ENCODE data around the gene HLCS.

HLCS gene

GRCh38 chr21:36922861-36923260 lies 43.6 kb downstream of the HLCS start:
- Mint-ChIP-seq H3K9me3 (no peaks in the 10 kb centered on the region), H3K36me3 (peaks cover 6 to 9% of the 10 kb centered on the region in 2 donors), H3K4me1 (no peaks in the 10 kb centered on the region), H3K27me3 (no peaks in the 10 kb centered on the region), H3K4me3 (no peak overlapping the region), H3K27ac (no peak overlapping the region)
- DNase-seq (no peak), ATAC-seq (replicated peaks) (no peak)

DNA sequence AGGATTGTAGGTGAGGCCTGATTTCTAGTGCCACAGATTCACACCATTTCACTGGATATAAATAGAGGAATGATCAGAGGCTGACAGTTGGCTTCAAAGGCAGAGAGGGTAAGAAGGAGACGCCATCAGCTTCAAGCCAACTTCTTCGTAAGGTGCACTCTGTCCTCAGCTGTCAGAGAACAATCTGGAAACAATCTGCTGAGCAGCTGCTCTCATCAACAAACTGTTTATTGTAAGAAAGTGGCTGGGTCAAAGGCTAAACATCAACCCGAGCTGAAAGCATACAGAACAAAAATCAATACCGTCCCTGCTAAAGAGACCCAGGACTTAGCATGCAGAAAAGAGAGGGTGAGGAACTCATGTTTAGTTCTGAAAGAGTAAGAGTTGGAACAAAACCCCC lies 48.2 kb downstream of the HLCS start:
- Mint-ChIP-seq H3K27me3 (no peaks in the 10 kb centered on the region), H3K9me3 (no peaks in the 10 kb centered on the region), H3K36me3 (peaks cover 4 to 9% of the 10 kb centered on the region in 2 donors), H3K27ac (no peak overlapping the region), H3K4me3 (no peak overlapping the region), H3K4me1 (peaks cover 0 to 3% of the 10 kb centered on the region in 2 donors)
- no peak for DNase-seq
- no peak for ATAC-seq (replicated peaks)

DNA sequence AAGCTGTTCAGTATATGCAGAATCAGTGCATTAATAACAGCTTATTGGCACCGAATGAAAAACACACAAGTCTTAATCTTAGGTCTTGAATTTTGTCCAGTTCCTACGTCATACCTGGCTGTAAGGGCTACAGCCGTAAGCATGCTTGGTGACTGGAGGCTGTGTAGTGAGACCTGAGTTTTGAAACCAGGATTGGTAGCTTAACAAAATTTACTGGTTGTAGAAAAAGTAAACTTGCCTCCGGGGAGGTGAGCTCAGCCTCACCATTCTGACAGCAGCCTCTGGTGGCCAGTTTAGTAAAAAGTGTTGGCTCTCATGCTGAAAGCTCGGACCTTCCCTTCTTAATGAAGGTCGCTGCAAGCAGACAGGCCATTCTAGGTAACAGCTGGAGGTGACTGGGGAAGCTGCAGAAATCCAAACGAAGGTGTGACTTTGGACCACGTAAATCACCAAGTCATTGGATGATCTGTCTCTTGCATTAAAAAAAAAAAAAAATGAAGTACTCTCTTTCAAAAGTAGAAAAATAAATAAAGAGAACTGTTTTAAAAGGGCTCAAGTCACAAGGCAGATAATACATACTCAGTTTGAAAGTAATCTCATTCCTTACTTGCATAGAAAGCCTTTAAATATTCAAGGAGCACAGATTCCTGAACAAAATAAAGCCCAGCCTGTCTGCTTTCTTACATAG lies 48.9 kb downstream of the HLCS start:
- Mint-ChIP-seq H3K9me3 (no peaks in the 10 kb centered on the region), H3K4me1 (peaks cover 0 to 5% of the 10 kb centered on the region in 2 donors), H3K4me3 (no peak overlapping the region), H3K36me3 (peaks cover 4 to 9% of the 10 kb centered on the region in 2 donors), H3K27me3 (no peaks in the 10 kb centered on the region), H3K27ac (no peak overlapping the region)
- DNase-seq = no peak
- ATAC-seq (replicated peaks) = no peak

- H3K4me1 Mint-ChIP-seq = peaks cover 0 to 5% of the 10 kb centered on the region in 2 donors
- H3K36me3 Mint-ChIP-seq = peaks cover 4 to 9% of the 10 kb centered on the region in 2 donors
- H3K9me3 Mint-ChIP-seq = no peaks in the 10 kb centered on the region
- ATAC-seq (replicated peaks) (no peak), DNase-seq (no peak)
- no peaks in the 10 kb centered on the region for H3K27me3 Mint-ChIP-seq
- H3K27ac Mint-ChIP-seq = no peak overlapping the region
- no peak overlapping the region for H3K4me3 Mint-ChIP-seq
Measured at GRCh38 chr21:36916718-36917117, 49.8 kb downstream of the HLCS start.

DNA sequence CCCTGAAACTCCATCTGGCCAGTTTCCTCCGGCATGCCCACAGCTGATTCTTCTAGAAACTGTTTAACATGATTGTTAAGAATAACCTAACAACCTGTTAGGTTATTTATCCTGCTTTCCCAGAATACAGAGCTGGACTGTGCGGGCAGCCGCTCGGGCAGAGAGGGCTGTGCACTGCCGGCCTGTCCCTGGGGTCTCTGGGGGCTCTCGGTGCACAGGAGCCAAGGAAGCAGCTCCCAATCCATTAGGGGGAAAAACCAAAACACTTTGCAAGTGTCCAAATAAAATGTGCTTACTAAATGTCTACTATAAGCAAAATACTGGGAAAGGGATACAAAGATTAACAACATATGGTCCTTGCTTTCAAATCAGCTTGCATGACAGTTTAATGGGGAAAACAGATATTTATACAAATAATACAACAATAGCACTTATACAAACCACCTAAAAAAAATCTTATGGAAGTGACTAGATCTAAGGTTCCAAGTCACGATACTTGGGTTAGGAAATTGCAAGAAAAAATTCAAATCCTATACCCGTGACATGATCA lies 50.7 kb downstream of the HLCS start:
- Mint-ChIP-seq H3K4me3 (no peak overlapping the region), H3K4me1 (peaks cover 0 to 5% of the 10 kb centered on the region in 2 donors), H3K9me3 (no peaks in the 10 kb centered on the region), H3K27ac (no peak overlapping the region), H3K27me3 (no peaks in the 10 kb centered on the region), H3K36me3 (peaks cover 6 to 14% of the 10 kb centered on the region in 2 donors)
- no peak for ATAC-seq (replicated peaks)
- no peak for DNase-seq

DNA sequence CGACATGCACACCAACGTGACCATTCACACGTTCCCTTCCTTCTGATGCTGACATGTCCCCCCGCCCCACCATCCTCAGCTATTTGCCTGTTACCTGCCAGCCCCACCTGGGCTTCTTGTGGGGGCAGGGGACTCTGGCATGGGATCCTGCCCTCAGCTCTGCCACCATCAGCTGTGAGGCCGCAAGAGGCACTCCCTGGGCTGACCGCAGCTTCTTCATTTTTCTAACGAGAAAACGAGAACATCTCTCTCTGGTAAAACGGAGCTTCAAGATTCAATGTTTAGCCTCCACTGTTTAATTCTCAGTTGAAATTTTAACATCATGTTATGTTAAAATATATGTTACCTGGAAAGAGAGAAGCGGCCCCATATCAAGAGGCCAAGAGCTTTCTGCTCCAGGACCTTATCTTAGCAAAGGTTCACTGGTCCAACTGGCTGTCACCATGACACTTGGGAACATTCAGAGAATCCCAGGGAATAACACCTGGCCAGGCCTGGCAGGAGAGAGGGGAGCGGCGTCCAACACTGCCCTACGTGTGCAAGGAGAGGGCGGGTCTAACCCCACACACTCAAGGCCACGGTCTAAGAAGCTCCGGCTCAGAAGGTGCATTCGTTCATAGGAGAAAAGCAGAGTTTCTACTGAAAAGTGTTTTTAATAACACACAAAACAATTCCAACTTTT lies 51.3 kb downstream of the HLCS start:
- Mint-ChIP-seq H3K4me1 (peaks cover 0 to 5% of the 10 kb centered on the region in 2 donors), H3K4me3 (no peak overlapping the region), H3K9me3 (no peaks in the 10 kb centered on the region), H3K27me3 (no peaks in the 10 kb centered on the region), H3K36me3 (peaks cover 7 to 16% of the 10 kb centered on the region in 2 donors), H3K27ac (no peak overlapping the region)
- DNase-seq (no peak), ATAC-seq (replicated peaks) (no peak)

- Mint-ChIP-seq H3K27me3 (no peaks in the 10 kb centered on the region), H3K9me3 (no peaks in the 10 kb centered on the region), H3K27ac (no peak overlapping the region), H3K4me3 (no peak overlapping the region), H3K36me3 (peaks cover 7 to 16% of the 10 kb centered on the region in 2 donors), H3K4me1 (peaks cover 0 to 5% of the 10 kb centered on the region in 2 donors)
- DNase-seq = no peak
- no peak for ATAC-seq (replicated peaks)
Measured at GRCh38 chr21:36914244-36915013, 52.0 kb downstream of the HLCS start.

DNA sequence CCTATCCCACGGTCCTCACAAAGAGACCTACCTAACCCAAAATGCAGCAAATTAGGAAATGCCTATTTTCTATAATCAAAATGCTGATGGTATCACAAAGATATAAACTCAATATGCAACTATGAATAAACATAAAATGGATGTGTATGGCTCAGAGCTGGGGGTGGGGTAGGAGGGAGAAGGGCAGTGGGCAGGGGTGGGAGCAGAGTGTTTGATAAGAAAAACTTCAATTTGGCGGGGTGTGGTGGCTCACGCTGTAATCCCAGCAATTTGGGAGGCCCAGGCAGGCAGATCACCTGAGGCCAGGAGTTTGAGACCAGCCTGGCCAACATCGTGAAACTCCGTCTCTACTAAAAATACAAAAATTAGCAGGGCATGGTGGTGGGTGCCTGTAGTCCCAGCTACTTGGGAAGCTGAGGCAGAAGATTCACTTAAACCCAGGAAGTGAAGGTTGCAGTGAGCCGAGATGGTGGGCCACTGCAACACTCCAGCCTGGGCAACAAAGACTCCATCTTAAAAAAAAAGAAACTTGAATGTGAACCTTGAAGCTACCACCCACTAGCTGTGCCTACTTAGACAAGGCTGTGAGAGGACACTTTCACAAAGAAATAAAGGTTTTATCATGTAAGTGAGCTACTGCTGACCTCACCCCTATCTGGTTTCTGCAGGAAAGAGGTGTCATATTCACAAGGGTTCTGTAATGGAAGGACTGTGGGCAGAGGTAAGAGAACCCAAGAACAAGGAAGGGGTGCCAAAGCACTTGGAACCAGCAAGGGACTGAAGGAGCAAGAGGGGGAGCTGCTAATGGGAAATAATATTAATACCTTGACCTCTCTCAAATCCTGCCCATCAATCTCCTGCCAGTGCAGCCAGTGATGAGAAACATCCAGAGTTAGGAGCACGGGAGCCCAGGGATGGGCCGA lies 53.0 kb downstream of the HLCS start:
- Mint-ChIP-seq H3K36me3 (peaks cover 7 to 11% of the 10 kb centered on the region in 2 donors), H3K27me3 (no peaks in the 10 kb centered on the region), H3K9me3 (no peaks in the 10 kb centered on the region), H3K4me3 (no peak overlapping the region), H3K27ac (no peak overlapping the region), H3K4me1 (peaks cover 0 to 5% of the 10 kb centered on the region in 2 donors)
- ATAC-seq (replicated peaks) (no peak), DNase-seq (no peak)

DNA sequence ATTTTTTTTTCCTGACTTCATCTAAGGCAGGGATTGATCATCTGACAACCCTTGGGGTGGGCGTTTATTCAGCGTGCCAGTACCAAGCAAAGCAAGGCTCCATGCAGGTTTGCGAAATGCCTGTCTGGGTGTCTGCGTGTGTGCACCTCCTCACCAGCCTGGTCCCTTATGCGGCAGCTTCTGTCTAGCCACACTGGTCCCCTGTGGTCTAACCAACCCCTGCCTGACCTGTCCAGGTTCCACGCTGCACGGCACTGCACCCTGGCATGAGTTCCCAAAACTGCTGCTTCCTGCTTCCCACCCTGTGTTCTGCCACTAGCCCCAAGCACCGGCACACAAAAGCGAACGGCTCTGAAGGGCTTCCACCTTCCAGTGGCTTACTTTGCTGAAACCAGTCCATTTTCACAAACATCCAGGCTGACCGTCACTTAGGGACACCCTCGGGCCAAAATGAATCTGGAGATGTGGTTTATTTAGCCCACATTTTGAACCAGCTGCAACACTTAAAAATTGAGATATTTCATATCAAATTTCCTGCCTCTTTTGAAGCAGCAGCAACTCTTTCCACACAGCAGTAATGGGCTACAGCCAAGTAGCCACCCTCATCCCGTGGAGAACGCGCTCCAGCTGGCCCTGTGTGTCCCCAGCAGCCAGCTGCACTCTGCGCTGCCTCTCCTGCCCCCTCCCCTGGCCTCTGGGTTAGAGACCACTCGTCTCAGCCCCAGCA lies 55.7 kb downstream of the HLCS start:
- Mint-ChIP-seq H3K4me3 (no peak overlapping the region), H3K4me1 (peaks cover 0 to 2% of the 10 kb centered on the region in 2 donors), H3K27me3 (no peaks in the 10 kb centered on the region), H3K27ac (no peak overlapping the region), H3K9me3 (no peaks in the 10 kb centered on the region), H3K36me3 (peaks cover 7 to 11% of the 10 kb centered on the region in 2 donors)
- no peak for DNase-seq
- no peak for ATAC-seq (replicated peaks)

DNA sequence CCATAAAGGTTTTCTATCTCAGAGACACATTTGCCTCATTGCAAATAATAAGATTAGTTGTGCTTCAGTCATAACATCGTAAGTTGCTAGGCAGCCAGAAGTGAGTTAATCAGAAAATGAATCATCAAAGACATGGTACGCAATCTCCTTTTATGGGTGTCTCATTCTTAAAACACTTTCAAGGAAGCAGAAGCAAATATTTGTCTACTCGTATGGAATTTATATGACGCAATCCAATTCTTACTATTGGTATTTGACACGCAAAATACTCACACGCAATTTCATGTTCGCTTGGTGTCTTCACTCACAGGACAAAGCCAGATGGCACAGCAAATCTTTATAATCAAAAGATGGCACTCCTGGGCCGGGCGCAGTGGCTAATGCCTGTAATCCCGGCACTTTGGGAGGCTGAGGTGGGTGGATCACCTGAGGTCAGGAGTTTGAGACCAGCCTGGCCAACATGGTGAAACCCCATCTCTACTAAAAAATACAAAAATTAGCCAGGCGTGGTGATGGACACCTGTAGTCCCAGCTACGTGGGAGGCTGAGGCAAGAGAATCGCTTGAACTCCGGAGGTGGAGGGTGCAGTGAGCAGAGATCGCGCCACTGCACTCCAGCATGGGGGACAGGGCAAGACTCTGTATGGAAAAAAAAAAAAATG lies 56.4 kb downstream of the HLCS start:
- DNase-seq (no peak), ATAC-seq (replicated peaks) (no peak)
- no peaks in the 10 kb centered on the region for H3K9me3 Mint-ChIP-seq

DNA sequence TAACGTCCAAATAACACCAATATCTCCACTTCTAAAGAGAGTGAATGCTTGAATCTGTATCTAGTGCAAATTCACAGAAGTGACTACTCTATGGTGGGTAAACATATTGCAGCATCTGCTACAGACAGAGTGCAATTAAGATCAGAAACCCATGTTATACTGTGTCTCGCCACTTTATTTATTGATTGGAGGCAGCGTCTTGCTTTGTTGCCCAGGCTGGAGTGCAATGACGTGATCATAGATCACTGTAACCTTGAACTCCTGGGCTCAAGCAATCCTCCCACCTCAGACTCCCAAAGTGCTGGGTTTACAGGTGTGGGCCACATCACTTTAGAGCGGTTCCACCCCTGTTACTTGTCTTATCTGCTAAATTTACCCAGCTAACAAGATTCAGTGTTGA lies 57.0 kb downstream of the HLCS start:
- H3K4me1 Mint-ChIP-seq = peaks cover 0 to 2% of the 10 kb centered on the region in 2 donors
- no peaks in the 10 kb centered on the region for H3K9me3 Mint-ChIP-seq
- H3K4me3 Mint-ChIP-seq = no peak overlapping the region
- peaks cover 4 to 7% of the 10 kb centered on the region in 2 donors for H3K36me3 Mint-ChIP-seq
- ATAC-seq (replicated peaks) (no peak), DNase-seq (no peak)
- H3K27me3 Mint-ChIP-seq = no peaks in the 10 kb centered on the region
- no peak overlapping the region for H3K27ac Mint-ChIP-seq

More for the DNA sequence above, 56.4 kb downstream of the HLCS start:
- Mint-ChIP-seq H3K4me3 (no peak overlapping the region), H3K4me1 (peaks cover 0 to 2% of the 10 kb centered on the region in 2 donors), H3K27ac (no peak overlapping the region), H3K36me3 (peaks cover 6 to 8% of the 10 kb centered on the region in 2 donors), H3K27me3 (no peaks in the 10 kb centered on the region)

DNA sequence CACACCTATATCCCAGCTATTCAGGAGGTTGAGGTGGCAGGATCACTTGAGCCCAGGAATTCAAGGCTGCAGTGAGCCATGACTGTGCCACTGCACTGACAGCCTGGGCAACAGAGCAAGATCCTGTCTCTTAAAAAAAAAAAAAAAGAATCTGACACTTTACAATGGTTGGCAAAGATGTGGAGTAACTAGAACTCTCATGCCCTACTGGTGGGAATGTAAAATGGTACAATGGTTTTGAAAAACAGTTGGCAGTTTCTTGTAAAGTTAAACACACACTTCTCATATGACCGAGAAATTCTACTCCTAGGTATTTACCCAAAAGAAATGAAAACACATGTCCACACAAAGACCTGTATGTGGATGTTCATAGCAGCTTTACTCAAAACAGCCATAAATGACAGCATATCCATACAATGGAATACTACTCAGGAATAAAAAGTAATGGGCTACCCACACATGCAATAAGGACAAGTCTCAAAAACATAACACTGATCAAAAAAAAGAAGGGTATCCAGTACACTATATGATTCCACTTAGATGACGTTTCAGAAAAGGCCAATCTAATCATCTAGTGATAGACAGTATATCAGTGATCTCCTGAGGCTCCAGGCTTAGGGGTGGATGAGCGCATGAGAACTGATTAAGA lies 58.1 kb downstream of the HLCS start:
- H3K27me3 Mint-ChIP-seq = no peaks in the 10 kb centered on the region
- ATAC-seq (replicated peaks) (no peak), DNase-seq (no peak)
- H3K9me3 Mint-ChIP-seq = no peaks in the 10 kb centered on the region
- no peak overlapping the region for H3K27ac Mint-ChIP-seq
- no peak overlapping the region for H3K4me3 Mint-ChIP-seq
- H3K36me3 Mint-ChIP-seq = peaks cover 4 to 7% of the 10 kb centered on the region in 2 donors
- H3K4me1 Mint-ChIP-seq = peaks cover 0 to 2% of the 10 kb centered on the region in 2 donors
